MM.1S (cell line): ENCODE data around the gene ALPP.

Experiments used
- DNase-seq: peaks from one replicate; pipeline ENCODE4 v3.0.0-alpha.2; 2015
- H2AFZ ChIP-seq: fragments of 300-600 bp; sonication (generic); 2 replicates; pipeline ENCODE4 v1.6.0; 2016; ENCODE audit warnings: antibody characterized with exemption, low read length
- H3F3A ChIP-seq: fragments of 300-600 bp; sonication (generic); 2 replicates; pipeline ENCODE4 v1.6.1; 2016; ENCODE audit warnings: mild to moderate bottlenecking, antibody characterized with exemption, low read length, moderate library complexity, mixed read lengths; ENCODE audit not compliant: insufficient read depth
- H3K27ac ChIP-seq: fragments of 300-600 bp; sonication (generic); 2 replicates; pipeline ENCODE4 v1.5.1; 2016; ENCODE audit warnings: mild to moderate bottlenecking, low read length
- H3K27me3 ChIP-seq: fragments of 300-600 bp; sonication (generic); replicated peaks from 2 replicates; pipeline ENCODE4 v1.6.0; 2016; ENCODE audit warnings: low read length; ENCODE audit not compliant: insufficient read depth
- H3K36me3 ChIP-seq: fragments of 300-600 bp; sonication (generic); replicated peaks from 2 replicates; pipeline ENCODE4 v1.6.1; 2016; ENCODE audit warnings: mild to moderate bottlenecking, low read length, mixed read lengths; ENCODE audit not compliant: insufficient read depth
- H3K4me1 ChIP-seq: fragments of 300-600 bp; sonication (generic); 2 replicates; pipeline ENCODE4 v1.6.1; 2016; ENCODE audit warnings: low read length, mixed read lengths
- H3K4me2 ChIP-seq: fragments of 300-600 bp; sonication (generic); 2 replicates; pipeline ENCODE4 v1.6.0; 2016; ENCODE audit warnings: low read depth, low read length
- H3K4me3 ChIP-seq: fragments of 300-600 bp; sonication (generic); 2 replicates; pipeline ENCODE4 v1.5.1; 2016; ENCODE audit warnings: low read length, mixed read lengths
- H3K79me2 ChIP-seq: fragments of 300-600 bp; sonication (generic); 2 replicates; pipeline ENCODE4 v1.6.1; 2016; ENCODE audit warnings: mixed run types, low read length, mixed read lengths
- H3K9ac ChIP-seq: fragments of 300-600 bp; sonication (generic); 2 replicates; pipeline ENCODE4 v1.6.1; 2016; ENCODE audit warnings: low read length, mixed read lengths
- H3K9me2 ChIP-seq: fragments of 300-600 bp; sonication (generic); replicated peaks from 2 replicates; pipeline ENCODE4 v1.6.1; 2016; ENCODE audit warnings: mild to moderate bottlenecking, low read length, mixed read lengths; ENCODE audit not compliant: insufficient read depth
- H3K9me3 ChIP-seq: fragments of 300-600 bp; sonication (generic); replicated peaks from 2 replicates; pipeline ENCODE4 v1.6.1; 2016; ENCODE audit warnings: mild to moderate bottlenecking, low read length, mixed read lengths; ENCODE audit not compliant: insufficient read depth
- H4K20me1 ChIP-seq: fragments of 300-600 bp; sonication (generic); 2 replicates; pipeline ENCODE4 v1.6.1; 2016; ENCODE audit warnings: mild to moderate bottlenecking, low read length, moderate library complexity, mixed read lengths; ENCODE audit not compliant: insufficient read depth
- CTCF ChIP-seq: fragments of 300-600 bp; sonication (generic); IDR thresholded peaks from 2 replicates; pipeline ENCODE4 v1.5.1; 2016; ENCODE audit warnings: antibody characterized with exemption, low read length, mixed read lengths
- EZH2 ChIP-seq: fragments of 300-600 bp; sonication (generic); optimal IDR thresholded peaks from 2 replicates; pipeline ENCODE3; 2017; ENCODE audit warnings: low read depth, mild to moderate bottlenecking, antibody characterized with exemption, low read length, mixed read lengths
- EZH2phosphoT487 ChIP-seq: fragments of 300-600 bp; sonication (generic); IDR thresholded peaks from 2 replicates; pipeline ENCODE4 v1.6.1; 2018; ENCODE audit warnings: antibody characterized with exemption, low read length

Gene ALPP

GRCh38 chr2:232353096-232353495, 25.5 kb upstream of the ALPP start:
- Histone ChIP-seq H3K4me2 (no peak overlapping the region), H3K27me3 (peaks cover 18% of the 10 kb centered on the region), H3K4me3 (no peak overlapping the region), H3K9me3 (no peaks in the 10 kb centered on the region), H3K4me1 (peaks cover 10% of the 10 kb centered on the region), H3K27ac (no peak overlapping the region), H2AFZ (no peak overlapping the region), H3K9ac (no peak overlapping the region), H3K9me2 (no peaks in the 10 kb centered on the region), H3K79me2 (no peaks in the 10 kb centered on the region), H4K20me1 (no peaks in the 10 kb centered on the region), H3F3A (no peaks in the 10 kb centered on the region), H3K36me3 (no peaks in the 10 kb centered on the region)
- TF ChIP-seq EZH2 (no peak), CTCF (no peak), EZH2phosphoT487 (no peak)
- DNase-seq, result no peak

GRCh38 chr2:232353660-232354059, 24.9 kb upstream of the ALPP start:
- Histone ChIP-seq H3K9ac (no peak overlapping the region), H4K20me1 (no peaks in the 10 kb centered on the region), H3K27ac (no peak overlapping the region), H3K4me1 (peaks cover 7% of the 10 kb centered on the region), H3K36me3 (no peaks in the 10 kb centered on the region), H3K9me2 (no peaks in the 10 kb centered on the region), H3K4me2 (no peak overlapping the region), H3K27me3 (peaks cover 18% of the 10 kb centered on the region), H3K9me3 (no peaks in the 10 kb centered on the region), H3F3A (no peaks in the 10 kb centered on the region), H2AFZ (no peak overlapping the region), H3K4me3 (no peak overlapping the region), H3K79me2 (no peaks in the 10 kb centered on the region)
- DNase-seq, result no peak
- TF ChIP-seq EZH2 (no peak), EZH2phosphoT487 (no peak), CTCF (no peak)

GRCh38 chr2:232354069-232354468, 24.5 kb upstream of the ALPP start:
- Histone ChIP-seq H3K4me1 (peaks cover 3% of the 10 kb centered on the region), H3K27me3 (peaks cover 18% of the 10 kb centered on the region), H4K20me1 (no peaks in the 10 kb centered on the region), H2AFZ (no peak overlapping the region), H3K4me3 (no peak overlapping the region), H3K9me3 (no peaks in the 10 kb centered on the region), H3K79me2 (no peaks in the 10 kb centered on the region), H3K36me3 (no peaks in the 10 kb centered on the region), H3K9ac (no peak overlapping the region), H3K4me2 (no peak overlapping the region), H3K9me2 (no peaks in the 10 kb centered on the region), H3K27ac (no peak overlapping the region), H3F3A (no peaks in the 10 kb centered on the region)
- DNase-seq, result no peak
- no peak for TF ChIP-seq EZH2
- TF ChIP-seq EZH2phosphoT487, result no peak
- no peak for TF ChIP-seq CTCF

- Histone ChIP-seq H3K9me2 (no peaks in the 10 kb centered on the region), H3K79me2 (no peaks in the 10 kb centered on the region), H3K4me3 (no peak overlapping the region), H3K9ac (no peak overlapping the region), H3K9me3 (no peaks in the 10 kb centered on the region), H3K27ac (peak overlapping the region; percentile 80; the same call in 1 of the 2 replicates), H3K36me3 (no peaks in the 10 kb centered on the region), H3K4me2 (no peak overlapping the region), H3K4me1 (peaks cover 30% of the 10 kb centered on the region), H4K20me1 (no peaks in the 10 kb centered on the region), H3K27me3 (no peaks in the 10 kb centered on the region), H2AFZ (no peak overlapping the region), H3F3A (peaks cover 22% of the 10 kb centered on the region)
- no peak for TF ChIP-seq EZH2
- no peak for TF ChIP-seq CTCF
- TF ChIP-seq EZH2phosphoT487, result no peak
- no peak for DNase-seq
These were observed 16.9 kb upstream of the ALPP start for GRCh38 chr2:232361646-232362045.
